BJ (cell line): ENCODE data around the gene SPAG16. TPM values are rescaled to one million over a fixed set of nuclear protein-coding genes. Genes with fewer than 3 reads are reported as not detected.

Experiments used
- CTCF ChIA-PET: fragments of 350-600 bp; formaldehyde crosslinking; extraction: SDS; loops from one replicate; lab custom pipeline; 2021; ENCODE audit warnings: antibody characterized with exemption, inconsistent platforms; lab: Yijun Ruan, JAX
- POLR2A ChIA-PET: fragments of 300-600 bp; sonication (Branson Sonifier 250); formaldehyde crosslinking; extraction: SDS; loops from one replicate; lab custom pipeline; 2021; ENCODE audit warnings: antibody characterized with exemption; lab: Charles Lee
- DNase-seq: peaks from one replicate; pipeline ENCODE4 v3.0.0-alpha.2; 2011; ENCODE audit warnings: low read depth
- H3K27me3 ChIP-seq: 2 replicates; pipeline ENCODE4 v1.6.0; 2011; ENCODE audit warnings: low read length; ENCODE audit not compliant: control insufficient read depth, insufficient read depth
- H3K36me3 ChIP-seq: 2 replicates; pipeline ENCODE4 v1.5.1; 2011; ENCODE audit warnings: low read length; ENCODE audit not compliant: control insufficient read depth, insufficient read depth
- H3K4me3 ChIP-seq: 2 replicates; pipeline ENCODE4 v1.5.1; 2011; ENCODE audit warnings: low read depth, mild to moderate bottlenecking, control low read depth, low read length
- polyA plus RNA-seq: library from polyadenylated mRNA; depleted of rRNA; stranded (reverse); fragments of >200 nt; gene quantifications from 2 replicates; pipeline ENCODE4 v1.2.3, GENCODE V29; 2011
- TF ChIP-seq, protein P1 (sequence below): IDR thresholded peaks from 2 replicates; pipeline ENCODE4 v1.5.1; 2011; ENCODE audit warnings: low read depth, mild to moderate bottlenecking, control low read depth, inconsistent platforms, low read length, moderate library complexity; ENCODE audit not compliant: insufficient read depth

SPAG16 gene
- polyA plus RNA-seq, 1 experiment, result 11.0 TPM

DNA sequence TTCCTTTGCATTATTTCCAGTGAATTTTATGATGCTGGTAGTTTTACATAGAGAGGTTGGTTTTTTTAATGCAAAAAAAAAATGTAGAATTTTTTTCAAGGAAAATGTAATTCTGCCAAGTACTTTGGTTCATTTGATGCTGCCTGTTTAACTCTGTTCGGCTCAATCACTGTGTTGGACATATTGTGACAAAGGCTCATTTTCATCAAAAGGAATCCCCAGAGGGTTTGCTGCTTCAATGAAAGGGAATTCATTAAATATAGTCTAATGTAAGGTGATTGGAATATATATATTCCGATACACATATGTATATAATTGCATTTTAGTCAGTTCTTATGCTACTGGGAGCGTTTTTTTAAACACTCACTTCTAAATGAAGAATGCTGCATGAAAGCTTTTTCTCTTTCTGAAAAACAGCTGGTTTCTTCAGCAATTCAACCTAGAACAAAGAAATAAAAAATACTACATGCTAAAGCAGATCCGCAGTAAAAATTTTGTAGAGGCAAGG, 812.0 kb downstream of the SPAG16 start:
- CTCF ChIA-PET, result no interaction called here
- POLR2A ChIA-PET, result no interaction called here
- TF ChIP-seq, protein P1, sequence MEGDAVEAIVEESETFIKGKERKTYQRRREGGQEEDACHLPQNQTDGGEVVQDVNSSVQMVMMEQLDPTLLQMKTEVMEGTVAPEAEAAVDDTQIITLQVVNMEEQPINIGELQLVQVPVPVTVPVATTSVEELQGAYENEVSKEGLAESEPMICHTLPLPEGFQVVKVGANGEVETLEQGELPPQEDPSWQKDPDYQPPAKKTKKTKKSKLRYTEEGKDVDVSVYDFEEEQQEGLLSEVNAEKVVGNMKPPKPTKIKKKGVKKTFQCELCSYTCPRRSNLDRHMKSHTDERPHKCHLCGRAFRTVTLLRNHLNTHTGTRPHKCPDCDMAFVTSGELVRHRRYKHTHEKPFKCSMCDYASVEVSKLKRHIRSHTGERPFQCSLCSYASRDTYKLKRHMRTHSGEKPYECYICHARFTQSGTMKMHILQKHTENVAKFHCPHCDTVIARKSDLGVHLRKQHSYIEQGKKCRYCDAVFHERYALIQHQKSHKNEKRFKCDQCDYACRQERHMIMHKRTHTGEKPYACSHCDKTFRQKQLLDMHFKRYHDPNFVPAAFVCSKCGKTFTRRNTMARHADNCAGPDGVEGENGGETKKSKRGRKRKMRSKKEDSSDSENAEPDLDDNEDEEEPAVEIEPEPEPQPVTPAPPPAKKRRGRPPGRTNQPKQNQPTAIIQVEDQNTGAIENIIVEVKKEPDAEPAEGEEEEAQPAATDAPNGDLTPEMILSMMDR, result no peak
- no peak overlapping the region for H3K4me3 ChIP-seq
- H3K27me3 ChIP-seq, result no peaks in the 10 kb centered on the region
- H3K36me3 ChIP-seq, result no peaks in the 10 kb centered on the region
- DNase-seq, result no peak

DNA sequence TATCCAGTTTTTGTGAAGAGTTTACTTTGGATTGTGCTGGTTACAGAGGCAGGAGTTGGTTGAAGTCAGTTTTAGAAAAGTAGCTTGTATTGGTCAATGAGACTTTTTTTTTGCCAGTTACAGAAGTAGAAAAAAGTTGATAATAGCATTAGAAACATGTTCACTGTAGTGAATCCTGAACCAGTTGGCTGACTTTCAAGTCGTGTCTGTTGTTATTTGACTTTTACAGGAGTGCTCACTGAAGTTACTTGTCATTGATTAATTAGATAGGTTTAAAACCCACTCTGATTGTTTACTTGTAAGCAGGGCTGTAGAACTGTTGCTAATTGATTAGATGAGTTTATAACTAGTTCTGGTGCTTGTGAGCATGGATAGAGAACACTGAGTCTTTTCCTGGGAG, 814.5 kb downstream of the SPAG16 start:
- Histone ChIP-seq H3K36me3 (no peaks in the 10 kb centered on the region), H3K27me3 (no peaks in the 10 kb centered on the region), H3K4me3 (no peak overlapping the region)
- DNase-seq, result no peak
- POLR2A ChIA-PET, result no interaction called here
- TF ChIP-seq, protein P1, result no peak
- CTCF ChIA-PET, result no interaction called here

DNA sequence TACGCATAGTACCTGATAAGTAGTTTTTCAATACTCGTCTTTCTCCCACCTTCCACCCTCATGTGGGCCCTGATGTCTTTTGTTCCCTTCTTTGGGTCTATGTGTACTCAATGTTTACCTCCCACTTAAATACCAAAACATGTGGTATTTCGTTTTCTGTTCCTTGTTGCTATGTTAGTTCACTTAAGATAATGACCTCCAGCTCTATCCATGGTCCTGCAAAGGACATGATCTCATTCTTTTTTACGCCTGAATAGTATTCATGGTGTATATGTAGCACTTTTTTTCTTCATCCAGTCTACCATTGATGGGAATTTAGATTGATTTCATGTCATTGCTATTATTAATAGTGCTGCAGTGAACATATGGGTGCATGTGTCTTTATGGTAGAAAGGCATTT, 816.2 kb downstream of the SPAG16 start:
- no peaks in the 10 kb centered on the region for H3K27me3 ChIP-seq
- no peak for DNase-seq
- POLR2A ChIA-PET, result no interaction called here
- H3K36me3 ChIP-seq, result no peaks in the 10 kb centered on the region
- CTCF ChIA-PET, result no interaction called here
- H3K4me3 ChIP-seq, result no peak overlapping the region
- TF ChIP-seq, protein P1, result no peak

- DNase-seq, result no peak
- ChIA-PET CTCF (interaction anchor here (1.5 kb wide), 1 partner anchor 12 kb away, joined by 4 read pairs; no protein-coding TSS in a partner anchor), POLR2A (no interaction called here)
- Histone ChIP-seq H3K36me3 (no peaks in the 10 kb centered on the region), H3K4me3 (no peak overlapping the region), H3K27me3 (no peaks in the 10 kb centered on the region)
- TF ChIP-seq, protein P1, result no peak
Observed at GRCh38 chr2:214103276-214104001, 819.2 kb downstream of the SPAG16 start.

DNA sequence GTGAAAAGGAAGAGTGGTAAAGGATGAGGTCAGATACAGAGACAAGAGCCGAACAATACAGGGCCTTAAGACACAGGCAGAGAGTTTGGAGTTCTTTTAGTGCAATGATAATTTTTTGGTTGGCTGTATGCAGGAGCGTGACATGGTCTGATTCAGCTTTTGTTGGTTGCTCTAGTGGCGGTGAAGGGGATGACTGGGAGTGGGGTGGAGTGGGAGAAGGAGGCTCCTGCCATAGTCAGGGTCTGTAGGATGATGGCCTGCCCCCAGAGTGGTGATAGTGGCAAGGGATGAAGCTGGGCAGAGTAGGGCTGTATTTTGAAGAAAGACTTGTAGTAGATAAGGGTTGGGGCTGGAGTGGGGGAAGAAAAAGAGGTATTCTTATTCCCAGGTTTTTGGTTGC, 820.0 kb downstream of the SPAG16 start:
- H3K27me3 ChIP-seq, result no peaks in the 10 kb centered on the region
- TF ChIP-seq, protein P1, result no peak
- H3K4me3 ChIP-seq, result no peak overlapping the region
- H3K36me3 ChIP-seq, result no peaks in the 10 kb centered on the region
- DNase-seq, result no peak
- ChIA-PET CTCF (interaction anchor here (1.5 kb wide), 1 partner anchor 11 kb away, joined by 4 read pairs; no protein-coding TSS in a partner anchor), POLR2A (no interaction called here)
